ENCODE results near the gene CRADD. TPM values are rescaled to one million over a fixed set of nuclear protein-coding genes. Genes with fewer than 3 reads are reported as not detected.

CRADD gene
- total RNA-seq, 1 donor from 2014 or later, result 9.8 TPM

DNA sequence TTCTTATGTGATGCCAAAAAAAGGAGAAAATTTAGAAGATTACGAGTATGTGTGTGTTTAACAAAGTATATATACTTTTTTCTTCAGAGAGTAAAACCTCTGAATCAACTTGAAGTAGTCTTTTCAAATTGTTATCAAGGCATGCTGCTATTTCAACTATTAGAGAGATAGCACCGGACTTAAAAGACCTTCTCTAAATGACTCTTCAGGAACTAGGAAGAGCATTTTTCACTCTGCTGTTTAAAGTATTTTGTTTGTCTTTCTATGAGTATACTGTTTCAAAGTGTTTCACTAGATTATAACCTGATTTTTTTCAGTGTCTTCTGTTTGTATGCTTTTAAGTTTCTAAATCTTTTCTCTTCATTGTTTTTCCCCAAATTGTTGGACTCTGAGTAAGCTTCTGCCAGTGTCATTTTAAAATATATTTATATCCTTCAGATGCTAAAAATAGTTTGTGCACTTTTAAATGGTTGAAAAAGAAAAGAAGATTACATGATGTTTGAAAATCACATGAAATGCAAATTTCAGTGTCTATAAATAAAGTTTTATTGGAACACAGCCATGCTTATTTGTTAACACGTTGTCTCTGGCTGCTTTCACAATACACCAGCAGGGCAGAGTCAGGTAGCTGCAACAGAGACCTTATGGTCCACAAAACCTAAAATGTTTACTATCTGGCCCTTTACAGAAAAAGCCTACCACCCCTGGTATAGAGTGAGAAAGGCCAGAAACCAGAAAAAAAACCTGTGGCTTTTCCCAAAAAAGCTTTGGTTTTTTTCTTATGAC lies 21.3 kb downstream of the CRADD start:
- Mint-ChIP-seq H3K4me1 (peaks cover 10% of the 10 kb centered on the region), H3K9me3 (peaks cover 6% of the 10 kb centered on the region), H3K4me3 (no peak overlapping the region), H3K36me3 (ENCODE audit: low read depth) (peaks cover 2% of the 10 kb centered on the region), H3K27me3 (ENCODE audit: low read depth) (no peaks in the 10 kb centered on the region), H3K27ac (ENCODE audit: unreplicated experiment) (no peak overlapping the region)
- DNase-seq (ENCODE audit: low read depth, low spot score), result no peak
- TF ChIP-seq, protein P1, sequence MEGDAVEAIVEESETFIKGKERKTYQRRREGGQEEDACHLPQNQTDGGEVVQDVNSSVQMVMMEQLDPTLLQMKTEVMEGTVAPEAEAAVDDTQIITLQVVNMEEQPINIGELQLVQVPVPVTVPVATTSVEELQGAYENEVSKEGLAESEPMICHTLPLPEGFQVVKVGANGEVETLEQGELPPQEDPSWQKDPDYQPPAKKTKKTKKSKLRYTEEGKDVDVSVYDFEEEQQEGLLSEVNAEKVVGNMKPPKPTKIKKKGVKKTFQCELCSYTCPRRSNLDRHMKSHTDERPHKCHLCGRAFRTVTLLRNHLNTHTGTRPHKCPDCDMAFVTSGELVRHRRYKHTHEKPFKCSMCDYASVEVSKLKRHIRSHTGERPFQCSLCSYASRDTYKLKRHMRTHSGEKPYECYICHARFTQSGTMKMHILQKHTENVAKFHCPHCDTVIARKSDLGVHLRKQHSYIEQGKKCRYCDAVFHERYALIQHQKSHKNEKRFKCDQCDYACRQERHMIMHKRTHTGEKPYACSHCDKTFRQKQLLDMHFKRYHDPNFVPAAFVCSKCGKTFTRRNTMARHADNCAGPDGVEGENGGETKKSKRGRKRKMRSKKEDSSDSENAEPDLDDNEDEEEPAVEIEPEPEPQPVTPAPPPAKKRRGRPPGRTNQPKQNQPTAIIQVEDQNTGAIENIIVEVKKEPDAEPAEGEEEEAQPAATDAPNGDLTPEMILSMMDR (conservative IDR thresholded peaks at IDR 0.05), result no peak

DNA sequence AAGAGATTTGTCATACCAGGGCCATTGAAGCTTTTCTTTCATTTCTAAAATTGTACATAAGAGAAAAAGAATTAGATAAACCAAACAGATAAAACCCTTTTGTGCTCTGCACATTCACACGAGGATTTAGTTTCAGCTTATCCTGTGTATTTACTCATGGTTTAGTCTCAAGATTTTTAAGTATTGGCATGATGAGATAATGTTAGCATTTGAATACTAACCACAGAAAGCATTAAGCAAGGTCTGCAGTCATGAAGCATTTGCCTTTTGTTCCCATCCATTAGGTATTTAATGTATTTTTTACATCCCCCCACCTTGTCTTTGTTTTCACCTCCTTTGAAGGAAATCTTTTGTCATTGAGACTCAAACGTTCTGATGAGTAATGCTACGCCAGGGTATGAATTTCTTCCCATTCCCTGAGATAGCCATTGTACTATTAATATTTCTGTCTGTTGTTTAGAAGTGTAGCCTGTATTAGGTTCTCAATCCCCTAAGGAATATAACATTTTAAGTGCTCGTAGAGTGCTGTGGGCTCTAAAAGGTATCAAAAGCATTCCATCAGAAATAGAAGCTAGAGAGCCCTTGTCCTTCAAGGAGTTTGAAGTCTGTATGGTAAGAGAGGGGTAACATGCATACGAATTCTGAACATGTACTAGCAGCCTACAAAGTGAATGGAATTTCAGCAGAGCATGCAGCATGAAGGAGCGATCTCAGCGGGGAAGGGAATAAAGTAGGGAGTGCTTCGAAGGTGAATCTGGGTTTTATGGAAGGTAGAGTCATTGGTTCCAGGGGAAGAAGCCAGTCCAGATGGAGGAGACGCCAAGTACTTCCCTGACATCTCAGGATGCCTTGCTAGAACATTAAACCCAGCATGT lies 22.3 kb downstream of the CRADD start:
- no peaks in the 10 kb centered on the region for H3K36me3 Mint-ChIP-seq (ENCODE audit: low read depth)
- TF ChIP-seq, protein P1 (conservative IDR thresholded peaks at IDR 0.05), result no peak
- H3K27me3 Mint-ChIP-seq (ENCODE audit: low read depth), result no peaks in the 10 kb centered on the region
- no peak overlapping the region for H3K4me3 Mint-ChIP-seq
- peak overlapping the region; percentile 54 for H3K27ac Mint-ChIP-seq (ENCODE audit: unreplicated experiment)
- H3K9me3 Mint-ChIP-seq, result peaks cover 3% of the 10 kb centered on the region
- H3K4me1 Mint-ChIP-seq, result peaks cover 10% of the 10 kb centered on the region
- DNase-seq (ENCODE audit: low read depth, low spot score), result no peak

DNA sequence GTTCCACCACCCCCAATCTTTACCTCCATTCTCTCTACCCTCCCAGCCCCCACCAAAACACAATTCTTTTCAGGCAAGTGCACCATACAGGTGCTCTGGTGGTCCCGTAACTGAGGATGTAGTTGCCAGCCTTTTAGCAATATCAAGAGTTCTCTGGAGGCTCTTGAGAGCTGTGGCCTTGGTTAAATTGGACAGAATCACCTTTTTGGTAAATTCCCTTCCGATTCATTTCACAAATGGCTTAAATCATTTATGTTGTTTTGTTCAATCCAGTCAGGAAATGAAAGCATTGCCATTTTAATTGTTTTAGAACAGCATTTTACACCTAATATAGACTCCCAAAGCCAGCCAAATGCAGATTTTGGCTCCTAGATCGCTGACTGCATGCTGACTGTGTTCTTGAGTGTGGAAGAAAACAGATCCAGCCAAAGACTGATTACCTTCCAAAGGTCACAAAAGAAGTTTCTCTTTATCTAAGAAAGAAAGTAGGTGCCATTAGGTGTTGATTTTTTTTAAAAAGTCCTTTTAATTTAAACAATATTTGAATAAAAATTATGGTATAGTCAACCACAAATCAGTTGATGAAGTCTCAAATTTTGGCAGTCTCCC lies 25.6 kb downstream of the CRADD start:
- DNase-seq (ENCODE audit: low read depth, low spot score), result no peak
- Mint-ChIP-seq H3K36me3 (ENCODE audit: low read depth) (no peaks in the 10 kb centered on the region), H3K4me1 (peaks cover 10% of the 10 kb centered on the region), H3K9me3 (peaks cover under 1% of the 10 kb centered on the region), H3K27me3 (ENCODE audit: low read depth) (no peaks in the 10 kb centered on the region), H3K27ac (ENCODE audit: unreplicated experiment) (no peak overlapping the region), H3K4me3 (no peak overlapping the region)
- TF ChIP-seq, protein P1 (conservative IDR thresholded peaks at IDR 0.05), result no peak

DNA sequence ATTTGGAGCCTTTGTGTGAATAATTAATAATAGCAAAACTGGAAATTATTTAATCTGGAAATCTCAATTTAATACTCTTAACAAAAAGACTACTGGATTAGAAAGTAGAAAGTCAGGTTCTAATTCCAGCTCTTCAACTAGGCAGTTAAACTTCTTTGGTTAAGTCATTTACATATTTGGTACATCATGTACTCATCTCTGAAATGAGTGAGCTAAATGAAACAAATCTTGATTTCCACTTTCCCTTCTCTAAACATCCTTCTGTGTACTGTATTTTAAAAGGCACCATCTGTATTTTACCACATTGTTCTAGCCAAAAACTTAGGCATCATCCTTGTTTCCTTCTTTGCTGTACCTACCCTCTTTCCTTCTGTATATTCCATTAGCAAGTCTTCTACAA lies 26.9 kb downstream of the CRADD start:
- H3K36me3 Mint-ChIP-seq (ENCODE audit: low read depth), result peaks cover under 1% of the 10 kb centered on the region

DNA sequence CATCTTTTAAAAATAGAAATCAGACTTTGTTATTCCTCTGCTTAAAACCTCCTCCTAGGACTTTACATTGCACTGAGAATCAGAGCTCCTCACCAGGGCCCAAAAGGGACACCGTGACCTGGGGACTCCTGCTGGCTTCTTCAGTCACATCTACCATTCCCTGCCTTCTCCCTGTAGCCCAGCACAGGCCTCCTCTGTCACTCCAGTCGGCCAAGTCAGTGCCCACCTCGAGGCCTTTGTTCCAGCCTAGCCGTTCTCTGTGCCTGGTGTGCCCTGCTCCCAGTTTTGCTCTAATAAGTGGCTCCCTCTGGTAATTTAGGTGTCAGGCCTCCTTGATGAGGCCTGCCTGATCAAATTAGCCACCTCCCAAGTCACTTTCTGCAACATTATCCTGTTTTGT lies 27.4 kb downstream of the CRADD start:
- H3K27ac Mint-ChIP-seq (ENCODE audit: unreplicated experiment), result no peak overlapping the region
- H3K36me3 Mint-ChIP-seq (ENCODE audit: low read depth), result peaks cover 6% of the 10 kb centered on the region
- H3K27me3 Mint-ChIP-seq (ENCODE audit: low read depth), result no peaks in the 10 kb centered on the region
- H3K4me1 Mint-ChIP-seq, result peaks cover 8% of the 10 kb centered on the region
- no peak overlapping the region for H3K4me3 Mint-ChIP-seq
- DNase-seq (ENCODE audit: low read depth, low spot score), result no peak
- TF ChIP-seq, protein P1 (conservative IDR thresholded peaks at IDR 0.05), result no peak
- peaks cover 9% of the 10 kb centered on the region for H3K9me3 Mint-ChIP-seq

More for the DNA sequence above, 26.9 kb downstream of the CRADD start:
- Mint-ChIP-seq H3K4me3 (no peak overlapping the region), H3K27me3 (ENCODE audit: low read depth) (no peaks in the 10 kb centered on the region), H3K27ac (ENCODE audit: unreplicated experiment) (peak overlapping the region; percentile 36), H3K9me3 (peaks cover 4% of the 10 kb centered on the region), H3K4me1 (peaks cover 10% of the 10 kb centered on the region)
- TF ChIP-seq, protein P1 (conservative IDR thresholded peaks at IDR 0.05), result no peak
- DNase-seq (ENCODE audit: low read depth, low spot score), result no peak
